Fibroblast of mammary gland (primary cell): Measurements from ENCODE around the gene PPP1R15B.

Experiments used
- DNase-seq: peaks from one replicate; pipeline ENCODE4 v3.0.0-alpha.2; 2010; ENCODE audit warnings: low read depth
- H3K4me3 ChIP-seq: 2 replicates; pipeline ENCODE4 v1.5.1; 2011; ENCODE audit warnings: low read depth, mild to moderate bottlenecking, low read length, moderate library complexity; ENCODE audit not compliant: control insufficient read depth
- TF ChIP-seq, protein P1 (sequence below): conservative IDR thresholded peaks from 2 replicates; pipeline ENCODE4 v1.5.1; 2011; ENCODE audit warnings: low read depth, low read length, inconsistent platforms; ENCODE audit not compliant: control insufficient read depth, insufficient read depth

Gene PPP1R15B

DNA sequence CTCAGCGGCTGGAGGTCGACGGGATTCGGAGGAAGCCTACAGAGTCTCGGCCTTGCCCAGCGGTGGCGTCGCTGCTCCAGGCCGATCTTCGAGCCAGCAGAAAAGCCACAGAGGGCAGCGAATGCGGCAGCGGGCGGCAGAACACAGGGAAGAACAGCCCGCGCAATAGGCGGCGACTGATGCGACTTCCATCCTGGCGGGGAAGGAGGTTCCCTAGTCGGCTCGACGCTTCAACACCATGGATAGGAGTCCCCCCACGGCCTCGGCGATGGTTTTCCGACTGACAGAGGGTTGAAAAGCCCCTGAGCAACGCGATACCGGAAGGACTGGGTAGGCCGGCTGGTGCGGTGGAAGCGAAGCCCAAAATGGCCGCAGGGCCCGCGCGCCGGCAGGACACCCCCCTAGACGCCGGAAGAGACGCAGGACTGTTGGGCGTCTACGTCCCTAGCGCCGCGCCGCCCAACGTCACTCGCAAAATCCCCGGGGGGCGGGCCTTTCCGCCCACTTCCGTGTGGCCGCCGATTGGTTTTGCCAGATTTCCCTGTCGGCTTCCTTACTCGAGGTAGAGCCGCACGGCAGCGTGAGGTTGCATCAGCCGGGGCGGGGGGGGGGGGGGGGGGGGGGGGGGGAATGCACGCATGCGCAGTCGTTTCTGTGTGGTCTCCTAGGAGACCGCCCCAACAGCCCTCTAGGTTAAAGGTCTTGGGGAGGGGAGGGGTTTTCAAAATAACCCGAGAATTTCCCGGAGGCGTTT, at the start of gene PPP1R15B:
TSS of gene PPP1R15B (minus strand) at position 367 of the 754 bp plus-strand sequence. CDS start 406 bp downstream, outside the sequence.
- TF ChIP-seq, protein P1, sequence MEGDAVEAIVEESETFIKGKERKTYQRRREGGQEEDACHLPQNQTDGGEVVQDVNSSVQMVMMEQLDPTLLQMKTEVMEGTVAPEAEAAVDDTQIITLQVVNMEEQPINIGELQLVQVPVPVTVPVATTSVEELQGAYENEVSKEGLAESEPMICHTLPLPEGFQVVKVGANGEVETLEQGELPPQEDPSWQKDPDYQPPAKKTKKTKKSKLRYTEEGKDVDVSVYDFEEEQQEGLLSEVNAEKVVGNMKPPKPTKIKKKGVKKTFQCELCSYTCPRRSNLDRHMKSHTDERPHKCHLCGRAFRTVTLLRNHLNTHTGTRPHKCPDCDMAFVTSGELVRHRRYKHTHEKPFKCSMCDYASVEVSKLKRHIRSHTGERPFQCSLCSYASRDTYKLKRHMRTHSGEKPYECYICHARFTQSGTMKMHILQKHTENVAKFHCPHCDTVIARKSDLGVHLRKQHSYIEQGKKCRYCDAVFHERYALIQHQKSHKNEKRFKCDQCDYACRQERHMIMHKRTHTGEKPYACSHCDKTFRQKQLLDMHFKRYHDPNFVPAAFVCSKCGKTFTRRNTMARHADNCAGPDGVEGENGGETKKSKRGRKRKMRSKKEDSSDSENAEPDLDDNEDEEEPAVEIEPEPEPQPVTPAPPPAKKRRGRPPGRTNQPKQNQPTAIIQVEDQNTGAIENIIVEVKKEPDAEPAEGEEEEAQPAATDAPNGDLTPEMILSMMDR: no peak
- peak within 1 kb of the TSS; percentile 94 for H3K4me3 ChIP-seq

DNA sequence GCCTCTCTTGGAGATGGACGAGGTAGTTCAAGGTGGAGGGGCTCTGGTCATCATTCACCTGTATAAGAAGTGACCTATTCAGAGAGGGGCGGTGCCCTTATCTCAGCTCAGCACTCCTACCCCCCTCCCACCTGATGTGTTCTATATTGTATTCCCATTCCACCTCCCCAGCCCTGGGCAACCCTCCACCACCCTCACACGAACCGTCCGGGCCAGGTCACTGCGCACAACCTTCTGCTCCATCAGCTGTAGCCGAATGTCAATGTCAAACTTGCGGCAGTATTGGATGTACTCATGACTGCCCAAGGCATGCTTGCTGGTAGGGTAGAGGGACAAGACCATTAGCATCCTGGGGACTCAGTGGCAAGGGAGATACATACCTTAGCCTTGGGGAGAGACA, 48.7 kb upstream of the PPP1R15B start:
- DNase-seq: no peak
- H3K4me3 ChIP-seq: no peak overlapping the region
- TF ChIP-seq, protein P1: no peak

More for the DNA sequence above, at the start of gene PPP1R15B:
- DNase-seq: peak; percentile 97

DNA sequence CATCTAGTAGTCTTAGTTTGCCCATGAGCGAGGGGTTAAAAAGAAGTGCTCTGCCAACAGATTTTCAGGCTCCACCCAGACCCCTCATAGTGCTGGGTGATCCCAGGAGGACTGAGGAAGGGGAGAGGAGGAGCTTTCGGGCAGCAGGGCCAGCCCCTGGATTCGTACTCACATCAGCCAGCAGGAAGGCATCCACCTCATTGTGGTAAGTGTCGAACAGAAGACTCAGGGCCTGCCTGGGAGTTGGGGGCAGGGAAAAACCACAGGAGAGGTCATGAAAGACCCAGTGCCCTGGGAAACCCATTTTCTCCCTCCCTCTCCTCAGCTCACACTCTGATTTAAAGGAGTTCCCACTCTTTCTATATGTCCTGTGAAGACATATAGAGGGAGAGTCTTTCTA, 48.1 kb upstream of the PPP1R15B start:
- H3K4me3 ChIP-seq: no peak overlapping the region
- DNase-seq: no peak
- TF ChIP-seq, protein P1: no peak

DNA sequence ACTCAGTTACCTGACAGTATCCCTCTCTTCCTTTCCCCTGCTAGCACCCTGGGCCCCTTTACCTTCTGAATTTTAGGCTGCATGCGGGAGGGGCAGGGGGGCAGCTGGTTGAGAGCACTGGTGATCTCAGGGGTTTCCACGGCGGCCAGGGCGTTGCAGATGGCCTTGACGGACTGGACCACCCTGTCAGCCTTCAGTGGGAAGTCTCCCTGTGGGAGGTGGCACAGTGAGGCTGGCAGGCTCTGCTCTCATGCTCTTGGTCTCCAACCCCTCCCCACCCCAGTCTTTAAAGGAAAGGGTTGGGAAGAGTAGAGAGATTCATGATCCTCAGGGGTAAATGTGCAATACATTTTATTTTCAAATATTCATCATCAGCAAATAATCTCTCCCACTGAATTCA, 46.0 kb upstream of the PPP1R15B start:
- H3K4me3 ChIP-seq: no peak overlapping the region
- TF ChIP-seq, protein P1: no peak
- no peak for DNase-seq

DNA sequence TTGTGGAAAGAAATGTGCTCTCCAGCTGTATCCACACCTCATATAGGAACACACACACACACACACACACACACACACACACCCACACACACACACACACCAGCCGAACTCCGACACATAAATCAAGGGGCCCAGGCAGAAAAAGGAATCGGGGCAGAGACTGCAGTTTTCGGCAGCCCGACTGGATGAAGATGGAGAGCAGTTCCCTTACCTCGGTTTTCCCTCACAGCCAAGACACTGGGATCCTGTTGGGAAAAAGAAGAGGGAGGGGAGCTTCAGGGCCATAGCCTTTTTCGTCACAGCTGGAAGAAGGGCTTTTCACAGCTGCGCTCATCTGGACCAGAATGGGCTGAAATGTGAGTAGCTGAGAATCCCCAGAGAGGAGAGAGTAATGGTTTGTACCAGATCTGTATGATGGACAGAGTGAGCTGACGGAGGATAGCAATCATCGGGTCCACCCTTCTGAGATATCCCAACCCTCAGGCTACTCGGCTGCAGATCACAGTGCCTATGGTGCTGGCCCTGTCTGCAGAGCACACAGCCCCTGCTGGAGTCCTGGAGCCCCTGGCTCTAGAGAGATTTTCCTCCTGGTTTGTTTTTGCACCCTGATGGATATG, 45.3 kb upstream of the PPP1R15B start:
- no peak overlapping the region for H3K4me3 ChIP-seq
- peak; percentile 32 for DNase-seq
- TF ChIP-seq, protein P1: no peak

DNA sequence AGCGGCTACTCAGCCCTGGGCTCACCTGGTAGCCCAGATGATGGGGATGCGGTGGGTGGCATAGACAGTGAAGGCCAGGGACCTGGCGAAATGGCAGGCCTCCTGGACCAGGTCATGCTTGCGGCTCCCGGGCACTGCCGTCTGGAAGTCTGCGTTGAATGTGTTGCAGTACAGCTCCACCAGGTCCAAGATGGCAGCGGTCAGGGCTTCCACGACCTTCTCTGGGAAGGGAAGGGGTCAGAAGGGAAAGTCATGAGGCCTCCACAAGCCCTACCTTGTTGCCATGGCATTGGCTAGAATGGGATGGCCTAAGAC, 44.2 kb upstream of the PPP1R15B start:
- TF ChIP-seq, protein P1: no peak
- DNase-seq: no peak
- no peak overlapping the region for H3K4me3 ChIP-seq
